Lower lobe of right lung (tissue), 2 donors: ENCODE data around the gene ZBTB40. TPM values are rescaled to one million over a fixed set of nuclear protein-coding genes. Genes with fewer than 3 reads are reported as not detected.

Source experiments
- ATAC-seq, 2 donors: fragments of 200-7000 bp; cut with Tn5 transposase; one replicate each; pipeline ENCODE4 v1.9.1; 2020 to 2022; ENCODE audit warnings: mild to moderate bottlenecking in 2 of 2, moderate library complexity in 2 of 2
- DNase-seq: peaks from one replicate; pipeline ENCODE4 v3.0.0-alpha.2; 2020
- H3K27ac ChIP-seq: fragments of 200-600 bp; one replicate; pipeline ENCODE4 v1.8.0; 2022
- H3K27me3 ChIP-seq: fragments of 200-600 bp; one replicate; pipeline ENCODE4 v1.8.0; 2022; ENCODE audit warnings: low read depth
- H3K36me3 ChIP-seq: fragments of 200-600 bp; one replicate; pipeline ENCODE4 v1.8.0; 2022; ENCODE audit warnings: mild to moderate bottlenecking
- H3K4me1 ChIP-seq: fragments of 200-600 bp; one replicate; pipeline ENCODE4 v1.8.0; 2022
- H3K4me3 ChIP-seq: fragments of 200-600 bp; one replicate; pipeline ENCODE4 v1.8.0; 2022; ENCODE audit warnings: mild to moderate bottlenecking
- H3K9me3 ChIP-seq: fragments of 200-600 bp; one replicate; pipeline ENCODE4 v1.8.0; 2022
- intact Hi-C: fragments of 100-400 bp; cut with DNase I; formaldehyde crosslinking; loops from one replicate; pipeline ENCODE4 v1.11.0; 2022
- total RNA-seq: library from RNA; stranded (reverse); fragmentation: NEBNext Ultra II Directional; extraction: Animal tissue kit (Norgen Biotek cat#: 25700); gene quantifications from one replicate; pipeline ENCODE4 v1.2.1, GENCODE V29; 2021
- TF ChIP-seq, protein P1 (sequence below): fragments of 200-600 bp; IDR thresholded peaks from one replicate; pipeline ENCODE4 v1.8.0; 2022; ENCODE audit warnings: antibody characterized with exemption, mild to moderate bottlenecking
- donor health status: DM: no; HTN: yes; CAD: no; lungs with severe emphysema.

Gene ZBTB40
- total RNA-seq, 1 donor from 2014 or later = 25.3 TPM

DNA sequence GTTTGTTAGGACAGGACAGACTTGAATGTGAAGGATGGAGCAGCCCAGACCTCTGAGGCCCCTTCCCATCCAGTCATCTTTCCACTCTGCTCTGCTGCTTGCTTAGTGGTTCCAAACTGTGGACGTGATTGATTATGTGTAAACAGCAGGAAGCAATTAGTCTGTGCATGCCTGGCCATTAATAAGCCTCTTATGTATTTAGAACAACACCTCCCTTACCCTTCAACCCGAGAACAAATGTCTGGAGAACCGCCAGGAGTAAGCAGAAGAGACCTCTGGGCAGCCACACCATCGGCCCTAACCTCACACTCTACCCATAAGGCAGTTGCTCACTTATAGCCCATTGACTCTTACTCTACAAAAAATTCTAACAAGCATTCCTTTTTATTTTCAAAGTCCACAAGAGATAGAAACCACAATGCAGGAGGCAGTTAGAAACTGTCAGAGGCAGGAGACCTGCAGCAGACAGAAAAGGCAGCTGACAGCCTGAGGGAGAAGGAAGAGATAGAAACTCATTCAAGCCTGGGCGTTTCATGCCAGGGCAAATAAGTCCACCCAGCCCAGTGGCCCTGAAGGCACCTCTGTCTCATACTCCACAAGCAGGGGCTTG, 105.8 kb downstream of the ZBTB40 start:
- Histone ChIP-seq H3K36me3 (no peaks in the 10 kb centered on the region), H3K4me3 (no peak overlapping the region), H3K9me3 (no peaks in the 10 kb centered on the region), H3K4me1 (no peaks in the 10 kb centered on the region), H3K27me3 (peaks cover 57% of the 10 kb centered on the region), H3K27ac (no peak overlapping the region)
- ATAC-seq = no peak
- DNase-seq = no peak
- intact Hi-C loops = no loop called here
- TF ChIP-seq, protein P1, sequence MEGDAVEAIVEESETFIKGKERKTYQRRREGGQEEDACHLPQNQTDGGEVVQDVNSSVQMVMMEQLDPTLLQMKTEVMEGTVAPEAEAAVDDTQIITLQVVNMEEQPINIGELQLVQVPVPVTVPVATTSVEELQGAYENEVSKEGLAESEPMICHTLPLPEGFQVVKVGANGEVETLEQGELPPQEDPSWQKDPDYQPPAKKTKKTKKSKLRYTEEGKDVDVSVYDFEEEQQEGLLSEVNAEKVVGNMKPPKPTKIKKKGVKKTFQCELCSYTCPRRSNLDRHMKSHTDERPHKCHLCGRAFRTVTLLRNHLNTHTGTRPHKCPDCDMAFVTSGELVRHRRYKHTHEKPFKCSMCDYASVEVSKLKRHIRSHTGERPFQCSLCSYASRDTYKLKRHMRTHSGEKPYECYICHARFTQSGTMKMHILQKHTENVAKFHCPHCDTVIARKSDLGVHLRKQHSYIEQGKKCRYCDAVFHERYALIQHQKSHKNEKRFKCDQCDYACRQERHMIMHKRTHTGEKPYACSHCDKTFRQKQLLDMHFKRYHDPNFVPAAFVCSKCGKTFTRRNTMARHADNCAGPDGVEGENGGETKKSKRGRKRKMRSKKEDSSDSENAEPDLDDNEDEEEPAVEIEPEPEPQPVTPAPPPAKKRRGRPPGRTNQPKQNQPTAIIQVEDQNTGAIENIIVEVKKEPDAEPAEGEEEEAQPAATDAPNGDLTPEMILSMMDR = no peak

DNA sequence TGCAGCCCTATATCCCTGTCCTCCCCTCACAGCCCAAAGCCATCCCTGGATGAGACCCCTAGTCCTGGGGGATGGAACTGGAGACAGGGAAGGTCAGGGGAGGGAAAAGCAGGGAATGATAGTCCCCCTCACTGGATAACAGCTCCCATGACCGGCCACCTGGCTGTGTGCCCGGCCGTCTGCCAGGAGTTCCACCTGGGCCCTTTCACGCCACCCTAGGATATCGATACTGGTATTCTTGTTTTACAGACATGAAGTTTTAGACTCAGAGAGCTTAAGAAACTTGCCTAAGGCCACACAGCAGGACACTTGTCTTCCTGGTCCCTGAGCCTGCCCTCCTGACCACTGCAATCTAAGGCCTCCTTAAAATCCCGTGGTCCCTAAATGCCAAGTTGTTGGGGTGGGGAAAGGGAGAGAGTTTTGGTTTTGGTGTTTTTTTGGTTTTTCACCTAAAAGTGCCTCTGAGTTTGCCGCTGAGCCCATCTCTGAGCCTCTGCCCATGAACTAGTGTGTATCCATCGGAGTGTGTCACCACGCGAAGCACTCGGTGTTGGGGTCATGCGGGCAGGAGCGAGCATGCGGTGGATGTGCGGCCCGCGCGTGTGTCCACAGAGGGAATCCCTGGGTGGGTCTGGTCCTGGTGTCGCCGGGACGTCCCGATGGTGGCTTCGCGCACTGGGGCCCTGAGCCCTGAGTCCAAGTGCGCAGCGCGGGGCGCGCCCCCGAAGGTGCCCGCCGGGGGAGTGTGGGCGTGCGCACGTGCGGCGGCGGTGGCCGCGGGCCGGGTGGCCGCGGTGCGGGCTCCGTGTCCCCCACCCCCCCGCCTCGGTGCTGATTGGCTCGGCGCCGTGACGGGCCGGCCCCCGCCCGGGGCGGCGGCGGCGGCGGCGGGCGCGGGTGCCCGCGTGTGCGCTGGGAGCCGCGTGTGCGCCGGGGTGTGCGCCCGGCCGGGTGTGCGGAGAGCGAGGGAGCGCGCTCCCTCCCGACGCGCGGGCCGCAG, 111.2 kb downstream of the ZBTB40 start, which contains the start of gene EPHA8:
EPHA8 (plus strand) TSS at position 906 of the 1,000 bp plus-strand sequence. CDS start 147 bp downstream, outside the sequence.
- Histone ChIP-seq H3K9me3 (no peaks in the 10 kb centered on the region), H3K27ac (no peak within 1 kb of the TSS), H3K4me3 (no peak within 1 kb of the TSS), H3K36me3 (no peaks in the 10 kb centered on the region), H3K27me3 (peaks cover 69% of the 10 kb centered on the region), H3K4me1 (no peaks in the 10 kb centered on the region)
- intact Hi-C loops = no loop called here
- TF ChIP-seq, protein P1 = no peak
- no peak for DNase-seq
- no peak for ATAC-seq

DNA sequence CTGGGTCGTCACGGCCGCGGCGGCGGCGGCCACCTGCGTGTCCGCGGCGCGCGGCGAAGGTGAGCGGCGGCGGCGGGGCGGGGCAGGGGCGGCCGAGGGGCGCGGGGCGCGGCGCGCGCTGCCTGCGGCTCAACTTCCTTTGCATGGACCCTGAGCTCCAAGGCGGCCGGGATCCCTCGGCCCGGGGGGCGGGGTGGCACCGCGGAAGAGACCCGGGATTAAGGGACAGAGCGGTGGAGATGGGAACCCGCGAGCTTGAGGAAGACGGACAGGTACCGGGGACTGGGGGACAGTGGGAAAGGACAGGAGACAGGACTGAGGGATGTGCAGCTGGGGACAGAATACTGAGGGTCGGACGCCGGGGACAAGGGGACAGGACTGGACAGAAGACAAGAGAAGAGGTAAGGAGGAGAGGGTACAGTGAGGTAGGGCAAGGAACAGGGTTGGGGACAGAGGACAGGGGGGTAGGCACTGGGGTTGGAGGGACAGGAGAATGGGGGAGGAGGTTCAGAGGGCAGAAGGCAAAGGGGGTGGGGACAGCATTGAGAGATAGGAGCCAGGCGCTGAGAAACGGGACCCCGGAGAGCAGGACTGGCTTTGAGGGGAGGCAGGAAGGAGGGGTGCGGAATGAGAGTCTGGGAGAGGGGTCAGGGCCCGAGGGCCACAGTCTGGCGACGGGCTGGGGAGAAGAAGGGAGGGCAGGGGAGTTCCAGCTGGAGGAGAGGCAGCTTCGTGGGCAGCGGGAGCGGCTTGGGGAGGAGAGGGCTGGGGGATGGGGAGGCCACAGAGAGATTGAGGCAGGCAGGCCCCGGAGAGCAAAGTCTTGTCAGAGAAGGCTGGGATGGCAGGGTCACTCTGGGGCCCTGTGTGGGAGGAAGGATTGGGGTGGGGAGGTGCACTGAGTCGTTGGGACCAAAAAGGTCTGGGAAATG, 112.3 kb downstream of the ZBTB40 start:
- Histone ChIP-seq H3K4me3 (no peak overlapping the region), H3K27ac (no peak overlapping the region), H3K36me3 (no peaks in the 10 kb centered on the region), H3K4me1 (no peaks in the 10 kb centered on the region), H3K9me3 (no peaks in the 10 kb centered on the region), H3K27me3 (peaks cover 69% of the 10 kb centered on the region)
- TF ChIP-seq, protein P1 = no peak
- intact Hi-C loops = no loop called here
- ATAC-seq (no peak), DNase-seq (no peak)

DNA sequence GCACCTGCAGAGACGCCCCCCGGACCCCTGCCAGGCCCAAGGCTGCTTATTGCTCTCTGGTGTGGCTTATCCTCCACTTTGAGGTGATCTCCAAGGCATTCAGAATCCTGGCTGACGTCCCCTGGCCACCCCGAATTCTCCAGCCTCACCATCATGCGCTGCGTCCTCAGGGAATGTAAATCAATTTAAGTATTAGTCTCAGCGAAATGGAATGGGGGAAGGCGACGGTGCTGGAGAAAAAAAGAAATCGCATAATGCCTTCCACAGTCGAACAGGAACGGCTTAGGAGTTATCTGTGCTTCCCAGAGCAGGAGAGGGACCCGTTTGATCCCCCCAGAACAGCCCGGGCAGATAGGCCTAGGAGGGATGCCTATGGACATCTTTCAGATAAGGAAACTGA, 114.5 kb downstream of the ZBTB40 start:
- intact Hi-C loops = no loop called here
- TF ChIP-seq, protein P1 = no peak
- Histone ChIP-seq H3K27me3 (peaks cover 66% of the 10 kb centered on the region), H3K4me3 (no peak overlapping the region), H3K9me3 (no peaks in the 10 kb centered on the region), H3K4me1 (no peaks in the 10 kb centered on the region), H3K27ac (no peak overlapping the region), H3K36me3 (no peaks in the 10 kb centered on the region)
- no peak for ATAC-seq
- no peak for DNase-seq

DNA sequence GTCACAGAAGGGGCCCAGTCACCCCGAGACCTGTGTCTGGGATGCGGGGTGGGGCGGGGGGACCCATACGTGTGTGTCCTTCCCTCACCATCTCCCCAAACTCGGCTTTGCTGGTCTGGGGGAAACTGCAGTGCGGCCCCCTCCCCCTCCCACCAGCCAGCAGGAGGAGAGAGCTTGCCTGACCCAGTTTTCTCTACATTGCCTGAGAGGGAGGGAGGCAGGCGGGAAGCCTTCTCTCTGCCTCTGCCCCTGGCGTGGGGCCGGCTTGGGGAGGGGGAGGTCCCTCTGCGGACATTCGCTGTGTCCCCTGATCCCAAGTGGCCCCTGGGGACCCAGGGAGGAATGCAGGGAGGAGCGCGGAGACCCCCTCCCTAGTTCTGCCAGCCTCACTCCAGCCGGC, 115.5 kb downstream of the ZBTB40 start:
- no peak for DNase-seq
- Histone ChIP-seq H3K27ac (no peak overlapping the region), H3K27me3 (peaks cover 56% of the 10 kb centered on the region), H3K36me3 (no peaks in the 10 kb centered on the region), H3K4me1 (no peaks in the 10 kb centered on the region), H3K9me3 (no peaks in the 10 kb centered on the region), H3K4me3 (no peak overlapping the region)
- intact Hi-C loops = no loop called here
- TF ChIP-seq, protein P1 = no peak
- no peak for ATAC-seq
